Psoas muscle (tissue), 8 donors: ENCODE data around the gene CLEC11A. TPM values are rescaled to one million over a fixed set of nuclear protein-coding genes. Genes with fewer than 3 reads are reported as not detected.

Experiments used
- ATAC-seq, 4 donors: fragments of 200-7000 bp; cut with Tn5 transposase; one replicate each; pipeline ENCODE4 v1.9.1; 2020; ENCODE audit warnings: moderate library complexity in 3 of 4, mild to moderate bottlenecking in 2 of 4
- DNase-seq, 2 donors: peaks; one replicate each; pipeline ENCODE4 v3.0.0-alpha.2; 2020
- H3K27ac ChIP-seq: fragments of 200-600 bp; one replicate; pipeline ENCODE4 v1.8.0; 2022
- H3K27me3 ChIP-seq, 3 donors: fragments of 200-600 bp in 1 of 3; one replicate each; pipeline versions ENCODE4 v1.6.1 to v1.8.0; 2013 to 2022; ENCODE audit warnings: low read length in 2 of 3, mild to moderate bottlenecking in 2 of 3, moderate library complexity in 1 of 3; ENCODE audit not compliant: insufficient read depth in 3 of 3
- H3K36me3 ChIP-seq, 2 donors: fragments of 200-600 bp in 1 of 2; one replicate each; pipeline versions ENCODE4 v1.6.1 to v1.8.0; 2013 to 2022; ENCODE audit warnings: low read depth in 1 of 2, mild to moderate bottlenecking in 1 of 2, moderate library complexity in 1 of 2; ENCODE audit not compliant: insufficient read depth in 1 of 2
- H3K4me1 ChIP-seq: fragments of 200-600 bp; one replicate; pipeline ENCODE4 v1.8.0; 2022
- H3K4me3 ChIP-seq: fragments of 200-600 bp; one replicate; pipeline ENCODE4 v1.8.0; 2022; ENCODE audit warnings: mild to moderate bottlenecking
- H3K9me3 ChIP-seq: fragments of 200-600 bp; one replicate; pipeline ENCODE4 v1.8.0; 2022
- CTCF ChIP-seq: fragments of 200-600 bp; IDR thresholded peaks from one replicate; pipeline ENCODE4 v1.8.0; 2022; ENCODE audit warnings: antibody characterized with exemption
- WGBS, 3 donors: extraction: QIAGEN DNeasy Blood & Tissue Kit; methylation state at CpG; one replicate each; pipeline versions ENCODE4 v1.1.6 to v1.1.7; 2013; 5-methylcytosine and 5-hydroxymethylcytosine counted together
- intact Hi-C, 2 donors: fragments of 100-400 bp; cut with DNase I; formaldehyde crosslinking; loops; one replicate each; pipeline versions ENCODE4 v1.11.0 to v1.14.2; 2022
- long read RNA-seq, 2 donors: library from polyadenylated mRNA; unstranded; transcript quantifications; one replicate each; pipeline ENCODE4 v2.0.0, GENCODE V29; 2021
- polyA plus RNA-seq, 3 donors: library from polyadenylated mRNA; stranded (reverse); fragments of 200-250 nt; gene quantifications; one replicate each; pipeline ENCODE4 v1.2.3, GENCODE V29; 2013
- total RNA-seq, 4 donors: library from RNA; stranded (reverse); fragmentation: NEBNext Ultra II Directional in 2 of 4; extraction: Animal tissue kit (Norgen Biotek cat#: 25700) in 2 of 4; gene quantifications; one replicate each; pipeline versions ENCODE4 v1.2.1 to v1.2.4, GENCODE V29; 2021 to 2023
- donor health status: healthy with polysubstance abuse.
- donor health status: DM: no; HTN: no; CAD: no; lungs with moderate emphysema.
- donor health status: Bipolar disorder and iron deficiency.
- donor health status: healthy.
- donor health status: DM: yes; HTN: yes; CAD: no.
- donor health status: DM: no; HTN: no; CAD: no.
- donor health status: DM: no; HTN: no; CAD: no.
- donor health status: DM: yes; HTN: yes; CAD: no.

CLEC11A gene, protein sequence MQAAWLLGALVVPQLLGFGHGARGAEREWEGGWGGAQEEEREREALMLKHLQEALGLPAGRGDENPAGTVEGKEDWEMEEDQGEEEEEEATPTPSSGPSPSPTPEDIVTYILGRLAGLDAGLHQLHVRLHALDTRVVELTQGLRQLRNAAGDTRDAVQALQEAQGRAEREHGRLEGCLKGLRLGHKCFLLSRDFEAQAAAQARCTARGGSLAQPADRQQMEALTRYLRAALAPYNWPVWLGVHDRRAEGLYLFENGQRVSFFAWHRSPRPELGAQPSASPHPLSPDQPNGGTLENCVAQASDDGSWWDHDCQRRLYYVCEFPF
- total RNA-seq = 1 to 10 TPM; 1.6 to 4.5 (median 1.8) TPM
- 1 to 10 TPM in 1 of 3 donors, under 1 TPM in 2; 0.83 to 4.0 (median 0.83) TPM for polyA plus RNA-seq
- long read RNA-seq, donor 1, partial matches to known transcripts = 1 of 4 reads
- long read RNA-seq, donor 1, other reads (novel, unspliced or antisense) = 0 of 4 reads
- long read RNA-seq, donor 2 = 0 reads

- Histone ChIP-seq H3K27me3 (peaks cover 0 to 85% (median 26%) of the 10 kb centered on the region in 3 donors), H3K36me3 (no peaks in the 10 kb centered on the region), H3K4me1 (no peaks in the 10 kb centered on the region), H3K4me3 (peak within 1 kb of the TSS; percentile 67), H3K27ac (no peak within 1 kb of the TSS), H3K9me3 (no peaks in the 10 kb centered on the region)
- no peak for TF ChIP-seq CTCF
- 21 to 28% (median 22%) methylated on average over 15 of the region's 15 CpGs for whole genome bisulfite sequencing, 3 donors
- intact Hi-C loops = no loop called here
- no peak for ATAC-seq
- peak; percentile 68 to 74 for DNase-seq
Measured at GRCh38 chr19:50723069-50723468, at the start of gene CLEC11A. Gene CLEC11A (plus strand): TSS chr19:50723364. CDS start chr19:50723526, 162 bp downstream.

- intact Hi-C loops = no loop called here
- H3K36me3 ChIP-seq = no peaks in the 10 kb centered on the region
- TF ChIP-seq CTCF = no peak
- no peak overlapping the region for H3K4me3 ChIP-seq
- H3K4me1 ChIP-seq = no peaks in the 10 kb centered on the region
- ATAC-seq (no peak), DNase-seq (no peak)
- H3K27ac ChIP-seq = no peak overlapping the region
- no peaks in the 10 kb centered on the region for H3K9me3 ChIP-seq
- peaks cover 0 to 43% (median 7%) of the 10 kb centered on the region in 3 donors for H3K27me3 ChIP-seq
- WGBS, 3 donors = 52 to 71% (median 62%) methylated on average over 1 of the region's 1 CpG
Measured at GRCh38 chr19:50676625-50677197, 46.5 kb upstream of the CLEC11A start.

DNA sequence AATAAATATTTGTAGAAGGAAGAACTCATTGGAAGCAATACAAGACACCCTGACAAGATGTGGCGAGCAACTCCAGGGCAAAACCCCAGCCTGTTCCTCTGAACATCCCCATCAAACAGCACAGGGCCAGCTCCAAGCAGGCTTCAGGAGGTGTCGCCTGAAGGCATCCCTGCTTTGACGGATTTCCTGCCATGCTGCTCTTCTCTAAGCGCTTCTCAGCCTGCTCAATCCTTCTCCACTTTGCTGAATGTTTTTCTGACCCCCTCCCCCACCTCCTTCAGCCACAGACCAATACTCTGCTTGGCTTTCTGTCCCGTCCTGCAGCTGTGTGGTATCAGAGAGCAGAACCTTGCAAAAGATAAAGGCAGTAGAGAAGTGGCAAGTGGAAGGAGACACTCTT, 45.5 kb upstream of the CLEC11A start:
- no peak for ATAC-seq
- H3K4me3 ChIP-seq = no peak overlapping the region
- no peaks in the 10 kb centered on the region for H3K36me3 ChIP-seq

GRCh38 chr19:50678323-50678722, 44.8 kb upstream of the CLEC11A start:
- H3K9me3 ChIP-seq = no peaks in the 10 kb centered on the region
- H3K27ac ChIP-seq = no peak overlapping the region
- ATAC-seq (no peak), DNase-seq (no peak)
- H3K27me3 ChIP-seq = peaks cover 0 to 49% (median 9%) of the 10 kb centered on the region in 3 donors
- 45 to 54% (median 50%) methylated on average over 3 of the region's 3 CpGs for WGBS, 3 donors
- intact Hi-C loops = no loop called here
- no peak overlapping the region for H3K4me3 ChIP-seq
- no peaks in the 10 kb centered on the region for H3K4me1 ChIP-seq
- no peaks in the 10 kb centered on the region for H3K36me3 ChIP-seq
- no peak for TF ChIP-seq CTCF

More for the DNA sequence above, 45.5 kb upstream of the CLEC11A start:
- no peak for TF ChIP-seq CTCF
- WGBS, 3 donors = 60 to 70% (median 67%) methylated on average over 5 of the region's 5 CpGs
- Histone ChIP-seq H3K4me1 (no peaks in the 10 kb centered on the region), H3K27me3 (peaks cover 0 to 46% (median 7%) of the 10 kb centered on the region in 3 donors), H3K27ac (no peak overlapping the region), H3K9me3 (no peaks in the 10 kb centered on the region)
- intact Hi-C loops = no loop called here
- no peak for DNase-seq
